ENCODE data around the gene TXNDC5.
"Not testable (repeated sequence)": the region's sequence is repeated elsewhere in the genome, so short reads cannot be mapped to it uniquely, and the experiment has no call there.

TXNDC5 gene

GRCh38 chr6:7894262-7895124 is 16.1 kb downstream of the TXNDC5 start:
- no peak for DNase-seq

- no peak for DNase-seq
Measured at GRCh38 chr6:7893342-7893741, 17.2 kb downstream of the TXNDC5 start.

- not testable (repeated sequence) for DNase-seq
Measured at GRCh38 chr6:7892367-7892766, 18.2 kb downstream of the TXNDC5 start.

GRCh38 chr6:7891078-7891872 is 19.3 kb downstream of the TXNDC5 start:
- no peak for DNase-seq

GRCh38 chr6:7888587-7889357 is 21.8 kb downstream of the TXNDC5 start:
- no peak for DNase-seq

- no peak for DNase-seq
Measured at GRCh38 chr6:7887278-7887991, 23.2 kb downstream of the TXNDC5 start.

- no peak for DNase-seq
Measured at GRCh38 chr6:7886132-7886531, 24.5 kb downstream of the TXNDC5 start.

GRCh38 chr6:7883381-7883780 is 27.2 kb downstream of the TXNDC5 start:
- DNase-seq, result no peak

GRCh38 chr6:7882505-7883257 is 27.9 kb downstream of the TXNDC5 start:
- DNase-seq, result no peak

- no peak for DNase-seq
Measured at GRCh38 chr6:7881765-7882500, 28.7 kb downstream of the TXNDC5 start.

GRCh38 chr6:7880718-7881107 is 29.9 kb downstream of the TXNDC5 start:
- no peak for DNase-seq

- DNase-seq, result no peak
Measured at GRCh38 chr6:7879980-7880717, 30.4 kb downstream of the TXNDC5 start.

- no peak for DNase-seq
Measured at GRCh38 chr6:7879579-7879978, 31.0 kb downstream of the TXNDC5 start.

- DNase-seq, result no peak
Measured at GRCh38 chr6:7879043-7879442, 31.5 kb downstream of the TXNDC5 start.

- no peak for DNase-seq
Measured at GRCh38 chr6:7878401-7878964, 32.1 kb downstream of the TXNDC5 start.

- DNase-seq, result no peak
Measured at GRCh38 chr6:7868926-7869325, 41.7 kb downstream of the TXNDC5 start.

- no peak for DNase-seq
Measured at GRCh38 chr6:7866526-7866925, 44.1 kb downstream of the TXNDC5 start.

- no peak for DNase-seq
Measured at GRCh38 chr6:7865781-7866180, 44.8 kb downstream of the TXNDC5 start.

- no peak for DNase-seq
Measured at GRCh38 chr6:7859591-7859990, 51.0 kb downstream of the TXNDC5 start.

- DNase-seq, result no peak
Measured at GRCh38 chr6:7851780-7852179, 58.8 kb downstream of the TXNDC5 start.
